WERI-Rb-1 (cell line): ENCODE data around the gene BTBD8.

Experiments used
- DNase-seq: peaks from one replicate; pipeline ENCODE4 v3.0.0-alpha.2; 2020
- H3K27ac ChIP-seq: fragments of 250-450 bp; sonication (Bioruptor Pico); 2 replicates; pipeline ENCODE4 v1.5.1; 2020; ENCODE audit warnings: mild to moderate bottlenecking, moderate library complexity
- H3K27me3 ChIP-seq: fragments of 250-450 bp; sonication (Bioruptor Pico); 2 replicates; pipeline ENCODE4 v1.5.1; 2021; ENCODE audit warnings: mild to moderate bottlenecking, low read depth, moderate library complexity; ENCODE audit not compliant: insufficient read depth, severe bottlenecking
- H3K36me3 ChIP-seq: fragments of 250-450 bp; sonication (Bioruptor Pico); 2 replicates; pipeline ENCODE4 v1.5.1; 2020; ENCODE audit warnings: mild to moderate bottlenecking, moderate library complexity
- H3K4me3 ChIP-seq: 2 replicates; pipeline ENCODE4 v1.5.1; 2011; ENCODE audit warnings: low read depth, mild to moderate bottlenecking, control low read depth, low read length
- H3K9me3 ChIP-seq: fragments of 250-450 bp; sonication (Bioruptor Pico); 2 replicates; pipeline ENCODE4 v1.5.1; 2021; ENCODE audit warnings: mild to moderate bottlenecking, moderate library complexity; ENCODE audit not compliant: severe bottlenecking
- CTCF ChIP-seq: IDR thresholded peaks from 2 replicates; pipeline ENCODE4 v1.5.1; 2011; ENCODE audit warnings: low read depth, mild to moderate bottlenecking, control low read depth, inconsistent platforms, low read length

BTBD8 gene

GRCh38 chr1:92118826-92119225 is 38.7 kb downstream of the BTBD8 start:
- Histone ChIP-seq H3K9me3 (no peaks in the 10 kb centered on the region), H3K4me3 (no peak overlapping the region), H3K36me3 (no peaks in the 10 kb centered on the region), H3K27ac (no peak overlapping the region), H3K27me3 (no peaks in the 10 kb centered on the region)
- TF ChIP-seq CTCF = no peak
- DNase-seq = no peak

- TF ChIP-seq CTCF = no peak
- Histone ChIP-seq H3K4me3 (no peak overlapping the region), H3K36me3 (no peaks in the 10 kb centered on the region), H3K27ac (no peak overlapping the region), H3K9me3 (no peaks in the 10 kb centered on the region), H3K27me3 (no peaks in the 10 kb centered on the region)
- no peak for DNase-seq
These were observed 43.7 kb downstream of the BTBD8 start for GRCh38 chr1:92123868-92124267.

GRCh38 chr1:92125204-92125603 is 45.1 kb downstream of the BTBD8 start:
- no peaks in the 10 kb centered on the region for H3K27me3 ChIP-seq
- H3K27ac ChIP-seq = no peak overlapping the region
- no peak overlapping the region for H3K4me3 ChIP-seq
- TF ChIP-seq CTCF = no peak
- H3K36me3 ChIP-seq = no peaks in the 10 kb centered on the region
- no peaks in the 10 kb centered on the region for H3K9me3 ChIP-seq
- no peak for DNase-seq

- DNase-seq = no peak
- no peak for TF ChIP-seq CTCF
- Histone ChIP-seq H3K4me3 (no peak overlapping the region), H3K9me3 (no peaks in the 10 kb centered on the region), H3K27ac (no peak overlapping the region), H3K36me3 (no peaks in the 10 kb centered on the region), H3K27me3 (no peaks in the 10 kb centered on the region)
These were observed 45.9 kb downstream of the BTBD8 start for GRCh38 chr1:92126088-92126487.

- DNase-seq = no peak
- Histone ChIP-seq H3K9me3 (no peaks in the 10 kb centered on the region), H3K4me3 (no peak overlapping the region), H3K36me3 (no peaks in the 10 kb centered on the region), H3K27ac (no peak overlapping the region), H3K27me3 (no peaks in the 10 kb centered on the region)
- no peak for TF ChIP-seq CTCF
These were observed 54.2 kb downstream of the BTBD8 start for GRCh38 chr1:92134331-92134730.

GRCh38 chr1:92136341-92136740 is 56.2 kb downstream of the BTBD8 start:
- Histone ChIP-seq H3K9me3 (no peaks in the 10 kb centered on the region), H3K27ac (no peak overlapping the region), H3K4me3 (no peak overlapping the region), H3K36me3 (no peaks in the 10 kb centered on the region), H3K27me3 (no peaks in the 10 kb centered on the region)
- no peak for TF ChIP-seq CTCF
- DNase-seq = no peak
